DOHH2 (cell line): Measurements from ENCODE around the gene XK.

Source experiments
- H3F3A ChIP-seq: fragments of 200-600 bp; sonication (generic), shearing (Covaris generic); 2 replicates; pipeline ENCODE4 v1.6.0; 2016; ENCODE audit warnings: antibody characterized with exemption, mild to moderate bottlenecking; ENCODE audit not compliant: control insufficient read depth, insufficient read depth
- H3K27ac ChIP-seq: fragments of 200-600 bp; sonication (generic); 2 replicates; pipeline ENCODE4 v1.5.1; 2014; ENCODE audit warnings: low read depth, mild to moderate bottlenecking, low read length, moderate library complexity
- H3K27me3 ChIP-seq: fragments of 200-600 bp; sonication (generic); 2 replicates; pipeline ENCODE4 v1.6.1; 2014; ENCODE audit warnings: mild to moderate bottlenecking, low read length, mixed read lengths; ENCODE audit not compliant: control insufficient read depth
- H3K36me3 ChIP-seq: fragments of 200-600 bp; sonication (generic); 2 replicates; pipeline ENCODE4 v1.6.1; 2014; ENCODE audit warnings: mild to moderate bottlenecking, low read length, moderate library complexity, mixed read lengths; ENCODE audit not compliant: control insufficient read depth
- H3K4me1 ChIP-seq: fragments of 200-600 bp; sonication (generic); 2 replicates; pipeline ENCODE4 v1.6.1; 2014; ENCODE audit warnings: mild to moderate bottlenecking, low read length, mixed read lengths; ENCODE audit not compliant: control insufficient read depth
- H3K4me2 ChIP-seq: fragments of 200-600 bp; sonication (generic); 2 replicates; pipeline ENCODE4 v1.6.0; 2014; ENCODE audit warnings: mild to moderate bottlenecking, low read length, moderate library complexity
- H3K4me3 ChIP-seq: fragments of 200-600 bp; sonication (generic); 2 replicates; pipeline ENCODE4 v1.5.1; 2014; ENCODE audit warnings: mild to moderate bottlenecking, low read length, mixed read lengths
- H3K79me2 ChIP-seq: fragments of 200-600 bp; sonication (generic); 2 replicates; pipeline ENCODE4 v1.6.1; 2014; ENCODE audit warnings: mild to moderate bottlenecking, low read length, mixed read lengths; ENCODE audit not compliant: control insufficient read depth
- H3K9me2 ChIP-seq: fragments of 200-600 bp; sonication (generic); replicated peaks from 2 replicates; pipeline ENCODE4 v1.6.1; 2014; ENCODE audit warnings: mild to moderate bottlenecking, low read length, mixed read lengths; ENCODE audit not compliant: control insufficient read depth
- H3K9me3 ChIP-seq: fragments of 200-600 bp; sonication (generic); 2 replicates; pipeline ENCODE4 v1.6.1; 2014; ENCODE audit warnings: antibody characterized with exemption, low read length, mixed read lengths; ENCODE audit not compliant: control insufficient read depth, insufficient read depth
- H4K20me1 ChIP-seq: fragments of 200-600 bp; sonication (generic); 2 replicates; pipeline ENCODE4 v1.6.0; 2014; ENCODE audit warnings: low read depth, mild to moderate bottlenecking, antibody characterized with exemption, low read length, moderate library complexity; ENCODE audit not compliant: control insufficient read depth, insufficient read depth
- CTCF ChIP-seq: fragments of 200-600 bp; sonication (generic); IDR thresholded peaks from one replicate; pipeline ENCODE4 v1.5.1; 2014; ENCODE audit warnings: antibody characterized with exemption, mild to moderate bottlenecking, low read depth, low read length; ENCODE audit not compliant: poor library complexity, severe bottlenecking
- EZH2phosphoT487 ChIP-seq: fragments of 200-600 bp; sonication (generic); IDR thresholded peaks from 2 replicates; pipeline ENCODE4 v1.6.1; 2017; ENCODE audit warnings: borderline replicate concordance, mild to moderate bottlenecking, antibody characterized with exemption, low read length, moderate library complexity, mixed read lengths

XK gene

GRCh38 chrX:37685381-37686359, at the start of gene XK:
TSS of gene XK (plus strand) at chrX:37685791. CDS start at chrX:37685962, 171 bp downstream.
- H4K20me1 ChIP-seq = no peaks in the 10 kb centered on the region
- H3K9me2 ChIP-seq = no peaks in the 10 kb centered on the region
- TF ChIP-seq EZH2phosphoT487 (no peak), CTCF (no peak)
- peaks cover 8% of the 10 kb centered on the region; the same call in 1 of the 2 replicates for H3K27me3 ChIP-seq
- no peaks in the 10 kb centered on the region for H3K4me1 ChIP-seq
- no peaks in the 10 kb centered on the region for H3K36me3 ChIP-seq
- H3K4me3 ChIP-seq = peak within 1 kb of the TSS; percentile 49
- no peaks in the 10 kb centered on the region for H3F3A ChIP-seq
- peak within 1 kb of the TSS; percentile 43 for H3K4me2 ChIP-seq
- H3K27ac ChIP-seq = no peak within 1 kb of the TSS
- no peaks in the 10 kb centered on the region for H3K79me2 ChIP-seq
- H3K9me3 ChIP-seq = no peaks in the 10 kb centered on the region

GRCh38 chrX:37638047-37638446, 47.5 kb upstream of the XK start:
- Histone ChIP-seq H3K4me2 (no peak overlapping the region), H3K9me2 (no peaks in the 10 kb centered on the region), H3K4me1 (no peaks in the 10 kb centered on the region), H3K9me3 (no peaks in the 10 kb centered on the region), H3K79me2 (no peaks in the 10 kb centered on the region), H3K27ac (no peak overlapping the region), H3K27me3 (no peaks in the 10 kb centered on the region), H3K4me3 (no peak overlapping the region), H4K20me1 (no peaks in the 10 kb centered on the region), H3F3A (no peaks in the 10 kb centered on the region), H3K36me3 (no peaks in the 10 kb centered on the region)
- TF ChIP-seq EZH2phosphoT487 (no peak), CTCF (no peak)

- no peak overlapping the region for H3K4me3 ChIP-seq
- TF ChIP-seq CTCF = no peak
- TF ChIP-seq EZH2phosphoT487 = no peak
- no peaks in the 10 kb centered on the region for H3K9me2 ChIP-seq
- no peaks in the 10 kb centered on the region for H3K79me2 ChIP-seq
- no peak overlapping the region for H3K4me2 ChIP-seq
- H4K20me1 ChIP-seq = no peaks in the 10 kb centered on the region
- H3K27me3 ChIP-seq = no peaks in the 10 kb centered on the region
- no peaks in the 10 kb centered on the region for H3K9me3 ChIP-seq
- no peaks in the 10 kb centered on the region for H3F3A ChIP-seq
- H3K36me3 ChIP-seq = no peaks in the 10 kb centered on the region
- H3K27ac ChIP-seq = no peak overlapping the region
- H3K4me1 ChIP-seq = no peaks in the 10 kb centered on the region
Measured at GRCh38 chrX:37640142-37640541, 45.4 kb upstream of the XK start.
